MM.1S (cell line): ENCODE measurements around the gene TULP4.

ENCODE experiments used
- CTCF ChIP-seq: fragments of 300-600 bp; sonication (generic); IDR thresholded peaks from 2 replicates; pipeline ENCODE4 v1.5.1; 2016; ENCODE audit warnings: antibody characterized with exemption, low read length, mixed read lengths
- EZH2 ChIP-seq: fragments of 300-600 bp; sonication (generic); optimal IDR thresholded peaks from 2 replicates; pipeline ENCODE3; 2017; ENCODE audit warnings: low read depth, mild to moderate bottlenecking, antibody characterized with exemption, low read length, mixed read lengths

- TF ChIP-seq CTCF (no peak), EZH2 (no peak)
Measured at GRCh38 chr6:158286413-158286812, 25.9 kb upstream of the TULP4 start.
